Measurements from ENCODE around the gene FAM193B. TPM values are rescaled to one million over a fixed set of nuclear protein-coding genes. Genes with fewer than 3 reads are reported as not detected.

The FAM193B gene
- polyA plus RNA-seq, 1 of the 3 experiments (the other 2 are of a cell fraction) = 48.1 TPM

- TF ChIP-seq PBX3 (IDR thresholded peaks at IDR 0.05) (peak; percentile 92), RFX5 (IDR thresholded peaks at IDR 0.05; ENCODE audit: low read length) (no peak), JUND (IDR thresholded peaks at IDR 0.05) (peak; percentile 92), CHD2 (IDR thresholded peaks at IDR 0.05; ENCODE audit: low read length, partially characterized antibody) (no peak), NFIC (IDR thresholded peaks at IDR 0.05; ENCODE audit: borderline replicate concordance) (peak; percentile 86), RCOR1 (IDR thresholded peaks at IDR 0.05; ENCODE audit: low read length) (no peak), EP300 (IDR thresholded peaks at IDR 0.05; ENCODE audit: borderline replicate concordance in 1 of 2, low read depth in 1 of 2, low read length in 1 of 2) (peak; percentile 24 to 51; a peak in 2 of 4 replicates), TEAD4 (IDR thresholded peaks at IDR 0.05; ENCODE audit: borderline replicate concordance, insufficient read depth) (peak; percentile 68; the same call in 1 of the 2 replicates)
- TF ChIP-seq, protein P1, sequence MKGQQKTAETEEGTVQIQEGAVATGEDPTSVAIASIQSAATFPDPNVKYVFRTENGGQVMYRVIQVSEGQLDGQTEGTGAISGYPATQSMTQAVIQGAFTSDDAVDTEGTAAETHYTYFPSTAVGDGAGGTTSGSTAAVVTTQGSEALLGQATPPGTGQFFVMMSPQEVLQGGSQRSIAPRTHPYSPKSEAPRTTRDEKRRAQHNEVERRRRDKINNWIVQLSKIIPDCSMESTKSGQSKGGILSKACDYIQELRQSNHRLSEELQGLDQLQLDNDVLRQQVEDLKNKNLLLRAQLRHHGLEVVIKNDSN (IDR thresholded peaks at IDR 0.05; ENCODE audit: borderline replicate concordance, low read depth) = peak; percentile 53; the same call in 1 of the 2 replicates
Observed at GRCh38 chr5:177546258-177546741, 8.1 kb downstream of the FAM193B start (continued).

DNA sequence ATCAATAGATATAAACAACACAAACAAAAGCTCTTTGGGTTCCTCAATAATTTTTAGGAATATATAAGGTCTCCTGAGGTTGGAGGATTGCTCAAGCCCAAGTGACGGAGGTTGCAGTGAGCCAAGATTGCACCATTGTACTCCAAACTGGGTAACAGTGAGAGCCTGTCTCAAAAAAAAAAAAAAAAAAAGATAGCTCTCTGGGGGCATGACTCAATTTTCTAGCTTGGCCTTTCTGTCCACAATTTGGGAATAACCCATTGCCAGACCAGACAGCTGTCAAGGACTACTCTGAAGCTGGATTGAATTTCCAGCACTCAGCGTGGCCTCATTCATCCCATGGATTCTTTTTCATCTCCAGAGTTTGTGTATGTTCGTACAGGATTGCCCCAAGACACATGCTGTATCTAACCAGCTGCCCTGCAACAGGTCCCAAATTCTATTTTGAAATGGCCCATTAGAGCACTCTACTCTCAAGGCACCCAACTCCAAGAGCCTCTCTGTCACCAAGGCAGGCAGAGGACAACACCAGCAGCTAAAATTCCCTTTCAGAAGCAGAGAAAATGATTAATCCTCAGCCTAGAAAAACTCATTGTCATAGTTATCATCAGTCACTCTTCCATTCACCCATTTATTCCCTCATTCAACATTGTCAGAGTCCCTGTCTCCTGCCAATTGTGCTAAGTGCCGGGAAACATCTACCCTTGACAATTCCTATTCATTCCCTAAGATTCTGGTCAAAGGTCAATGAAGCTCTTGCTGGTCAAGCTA lies 8.7 kb downstream of the FAM193B start:
- no peak for DNase-seq
- ChIA-PET CTCF (interaction anchor here (0.6 to 3.7 kb wide), 4 partner anchors 12 to 543 kb away, joined by 4 to 12 read pairs (median 7); no protein-coding TSS in a partner anchor), POLR2A (no interaction called here)
- Histone ChIP-seq H3K9me2 (no peaks in the 10 kb centered on the region), H3K4me3 (ENCODE audit: low read depth in 2 of 2, low read length in 1 of 2) (no peak overlapping the region), H3K79me2 (ENCODE audit: insufficient read depth) (peaks cover 90% of the 10 kb centered on the region), H3K27ac (ENCODE audit: low read depth in 2 of 2, low read length in 1 of 2) (peak overlapping the region; percentile 74 to 75), H3K9ac (no peak overlapping the region), H2AFZ (ENCODE audit: low read depth) (no peak overlapping the region), H3K4me2 (no peak overlapping the region), H3K4me1 (ENCODE audit: control insufficient read depth in 1 of 2, insufficient read depth in 2 of 2, low read depth in 1 of 2, low read length in 1 of 2) (peaks cover 10 to 31% of the 10 kb centered on the region in 2 experiments), H3K27me3 (ENCODE audit: insufficient read depth) (no peaks in the 10 kb centered on the region), H3F3A (replicated peaks; ENCODE audit: insufficient read depth) (peaks cover 32% of the 10 kb centered on the region), H3K9me3 (no peaks in the 10 kb centered on the region), H3K36me3 (replicated peaks in 1 of 2; ENCODE audit: control insufficient read depth in 1 of 2, insufficient read depth in 2 of 2, low read length in 1 of 2) (peaks cover 9 to 20% of the 10 kb centered on the region in 2 experiments), H4K20me1 (ENCODE audit: insufficient read depth) (peaks cover 83% of the 10 kb centered on the region)
- no peak for TF ChIP-seq SIN3A (IDR thresholded peaks at IDR 0.05; ENCODE audit: borderline replicate concordance, low read depth, low read length)
- TF ChIP-seq, protein P2, sequence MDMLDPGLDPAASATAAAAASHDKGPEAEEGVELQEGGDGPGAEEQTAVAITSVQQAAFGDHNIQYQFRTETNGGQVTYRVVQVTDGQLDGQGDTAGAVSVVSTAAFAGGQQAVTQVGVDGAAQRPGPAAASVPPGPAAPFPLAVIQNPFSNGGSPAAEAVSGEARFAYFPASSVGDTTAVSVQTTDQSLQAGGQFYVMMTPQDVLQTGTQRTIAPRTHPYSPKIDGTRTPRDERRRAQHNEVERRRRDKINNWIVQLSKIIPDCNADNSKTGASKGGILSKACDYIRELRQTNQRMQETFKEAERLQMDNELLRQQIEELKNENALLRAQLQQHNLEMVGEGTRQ (IDR thresholded peaks at IDR 0.05; ENCODE audit: borderline replicate concordance, low read depth, low read length) = no peak
- TF ChIP-seq FOXJ3 (CRISPR knock-in tag; IDR thresholded peaks at IDR 0.05) = no peak
- no peak for TF ChIP-seq MEF2A (IDR thresholded peaks at IDR 0.05; ENCODE audit: borderline replicate concordance, low read depth)
- no peak for TF ChIP-seq CHD2 (IDR thresholded peaks at IDR 0.05; ENCODE audit: low read length, partially characterized antibody)
- no peak for TF ChIP-seq CTCF (IDR thresholded peaks at IDR 0.05)
- no peak for TF ChIP-seq NFIC (IDR thresholded peaks at IDR 0.05; ENCODE audit: borderline replicate concordance)
- no peak for TF ChIP-seq TEAD4 (IDR thresholded peaks at IDR 0.05; ENCODE audit: borderline replicate concordance, insufficient read depth)
- TF ChIP-seq NRF1 (IDR thresholded peaks at IDR 0.05; ENCODE audit: low read depth, low read length) = no peak
- no peak for TF ChIP-seq GABPA (IDR thresholded peaks at IDR 0.05; ENCODE audit: low read depth)
- TF ChIP-seq RCOR1 (IDR thresholded peaks at IDR 0.05; ENCODE audit: low read length) = no peak
- no peak for TF ChIP-seq PBX3 (IDR thresholded peaks at IDR 0.05)
- WGBS (ENCODE audit: low lambda C conversion rate) = 92% methylated on average over 4 of the region's 4 CpGs
